GM21786 (cell line): ENCODE results near the gene NRCAM.

Source experiments
- ATAC-seq: cut with Tn5 transposase; IDR thresholded peaks from one replicate; pipeline ENCODE4 v1.9.1; 2021; ENCODE audit not compliant: unreplicated experiment

NRCAM gene

GRCh38 chr7:108103558-108104298 lies 352.5 kb downstream of the NRCAM start:
- no peak for ATAC-seq

- ATAC-seq, result no peak
These were observed 353.4 kb downstream of the NRCAM start for GRCh38 chr7:108102671-108103312.

- no peak for ATAC-seq
These were observed 354.5 kb downstream of the NRCAM start for GRCh38 chr7:108101759-108102158.

GRCh38 chr7:108099713-108100112 lies 356.5 kb downstream of the NRCAM start:
- ATAC-seq, result no peak

- ATAC-seq, result no peak
These were observed 358.5 kb downstream of the NRCAM start for GRCh38 chr7:108097703-108098102.
